ENCODE measurements around the gene WDR73.

Gene WDR73

GRCh38 chr15:84638103-84638502, 16.0 kb downstream of the WDR73 start:
- H3K4me3 ChIP-seq (ENCODE audit: low read depth, low read length), result no peak overlapping the region
- peak; percentile 21 for TF ChIP-seq CTCF (IDR thresholded peaks at IDR 0.05; ENCODE audit: low read depth, low read length, missing control alignments)
- DNase-seq (ENCODE audit: low read depth), result no peak
- in situ Hi-C loops (cut with HindIII; ENCODE audit: low sequenced_read_pairs), result no loop called here

GRCh38 chr15:84634228-84634837, 19.8 kb downstream of the WDR73 start:
- in situ Hi-C loops (cut with HindIII; ENCODE audit: low sequenced_read_pairs), result no loop called here
- H3K4me3 ChIP-seq (ENCODE audit: low read depth, low read length), result peak overlapping the region; percentile 56
- no peak for DNase-seq (ENCODE audit: low read depth)
- no peak for TF ChIP-seq CTCF (IDR thresholded peaks at IDR 0.05; ENCODE audit: low read depth, low read length, missing control alignments)

- DNase-seq (ENCODE audit: low read depth), result peak; percentile 26
- in situ Hi-C loops (cut with HindIII; ENCODE audit: low sequenced_read_pairs), result no loop called here
- TF ChIP-seq CTCF (IDR thresholded peaks at IDR 0.05; ENCODE audit: low read depth, low read length, missing control alignments), result no peak
- peak overlapping the region; percentile 56 for H3K4me3 ChIP-seq (ENCODE audit: low read depth, low read length)
Measured at GRCh38 chr15:84633311-84634227, 20.5 kb downstream of the WDR73 start.

- in situ Hi-C loops (cut with HindIII; ENCODE audit: low sequenced_read_pairs), result no loop called here
- no peak for DNase-seq (ENCODE audit: low read depth)
- H3K4me3 ChIP-seq (ENCODE audit: low read depth, low read length), result peak overlapping the region; percentile 56
- TF ChIP-seq CTCF (IDR thresholded peaks at IDR 0.05; ENCODE audit: low read depth, low read length, missing control alignments), result no peak
Measured at GRCh38 chr15:84631706-84632272, 22.3 kb downstream of the WDR73 start.

- no peak overlapping the region for H3K4me3 ChIP-seq (ENCODE audit: low read depth, low read length)
- no peak for DNase-seq (ENCODE audit: low read depth)
- in situ Hi-C loops (cut with HindIII; ENCODE audit: low sequenced_read_pairs), result no loop called here
- no peak for TF ChIP-seq CTCF (IDR thresholded peaks at IDR 0.05; ENCODE audit: low read depth, low read length, missing control alignments)
Measured at GRCh38 chr15:84629033-84629432, 25.1 kb downstream of the WDR73 start.

GRCh38 chr15:84625123-84625522, 29.0 kb downstream of the WDR73 start:
- no peak overlapping the region for H3K4me3 ChIP-seq (ENCODE audit: low read depth, low read length)
- in situ Hi-C loops (cut with HindIII; ENCODE audit: low sequenced_read_pairs), result no loop called here
- no peak for DNase-seq (ENCODE audit: low read depth)
- no peak for TF ChIP-seq CTCF (IDR thresholded peaks at IDR 0.05; ENCODE audit: low read depth, low read length, missing control alignments)
